ENCODE measurements around the gene KRT85. TPM values are rescaled to one million over a fixed set of nuclear protein-coding genes. Genes with fewer than 3 reads are reported as not detected.

KRT85 gene
- total RNA-seq, 1 experiment from 2014 or later, result not detected

GRCh38 chr12:52313926-52314325, 53.4 kb downstream of the KRT85 start:
- Histone ChIP-seq H3K9me3 (ENCODE audit: insufficient read depth, low read depth) (no peaks in the 10 kb centered on the region), H3K9me2 (ENCODE audit: insufficient read depth) (no peaks in the 10 kb centered on the region), H3K36me3 (ENCODE audit: low read depth) (no peaks in the 10 kb centered on the region), H4K20me1 (ENCODE audit: insufficient read depth) (no peaks in the 10 kb centered on the region), H3F3A (ENCODE audit: insufficient read depth, low read depth) (no peaks in the 10 kb centered on the region; the same call in 1 of the 2 replicates), H2AFZ (no peak overlapping the region), H3K79me2 (ENCODE audit: low read depth) (no peaks in the 10 kb centered on the region), H3K4me2 (no peak overlapping the region), H3K27me3 (ENCODE audit: insufficient read depth, low read depth) (no peaks in the 10 kb centered on the region), H3K4me1 (replicated peaks; ENCODE audit: insufficient read depth) (peaks cover 7% of the 10 kb centered on the region), H3K4me3 (no peak overlapping the region), H3K27ac (no peak overlapping the region)
- no peak for DNase-seq
- no TSS peak for BruUV-seq (replicated peaks)
- intact Hi-C loops (cut with micrococcal nuclease; ENCODE audit: unreplicated experiment), result no loop called here
- ChIA-PET POLR2A (ENCODE audit: unreplicated experiment) (no interaction called here), CTCF (no interaction called here)
- no peak for TF ChIP-seq EZH2 (IDR thresholded peaks at IDR 0.05; ENCODE audit: low read depth)
- TF ChIP-seq CTCF (conservative IDR thresholded peaks at IDR 0.05), result no peak

- H4K20me1 ChIP-seq (ENCODE audit: insufficient read depth), result no peaks in the 10 kb centered on the region
- H3K27ac ChIP-seq, result no peak overlapping the region
- no peaks in the 10 kb centered on the region for H3K9me3 ChIP-seq (ENCODE audit: insufficient read depth, low read depth)
- no peaks in the 10 kb centered on the region for H3K36me3 ChIP-seq (ENCODE audit: low read depth)
- no peaks in the 10 kb centered on the region; the same call in 1 of the 2 replicates for H3F3A ChIP-seq (ENCODE audit: insufficient read depth, low read depth)
- H2AFZ ChIP-seq, result no peak overlapping the region
- intact Hi-C loops (cut with micrococcal nuclease; ENCODE audit: unreplicated experiment), result no loop called here
- DNase-seq, result no peak
- no TSS peak for BruUV-seq (replicated peaks)
- POLR2A ChIA-PET (ENCODE audit: unreplicated experiment), result no interaction called here
- H3K4me1 ChIP-seq (replicated peaks; ENCODE audit: insufficient read depth), result peaks cover 11% of the 10 kb centered on the region
- H3K9me2 ChIP-seq (ENCODE audit: insufficient read depth), result no peaks in the 10 kb centered on the region
- no peak for TF ChIP-seq CTCF (conservative IDR thresholded peaks at IDR 0.05)
- TF ChIP-seq EZH2 (IDR thresholded peaks at IDR 0.05; ENCODE audit: low read depth), result no peak
- no peak overlapping the region for H3K4me2 ChIP-seq
- no peaks in the 10 kb centered on the region for H3K27me3 ChIP-seq (ENCODE audit: insufficient read depth, low read depth)
- CTCF ChIA-PET, result no interaction called here
- H3K4me3 ChIP-seq, result no peak overlapping the region
- H3K79me2 ChIP-seq (ENCODE audit: low read depth), result no peaks in the 10 kb centered on the region
Observed at GRCh38 chr12:52313461-52313860, 53.8 kb downstream of the KRT85 start.

GRCh38 chr12:52312086-52312485, 55.2 kb downstream of the KRT85 start:
- H3K4me3 ChIP-seq, result no peak overlapping the region
- CTCF ChIA-PET, result interaction anchor here (0.7 to 1.9 kb wide), 2 partner anchors 33 to 114 kb away, joined by 4 to 6 read pairs; no protein-coding TSS in a partner anchor
- H4K20me1 ChIP-seq (ENCODE audit: insufficient read depth), result no peaks in the 10 kb centered on the region
- no peak overlapping the region for H3K4me2 ChIP-seq
- POLR2A ChIA-PET (ENCODE audit: unreplicated experiment), result interaction anchor here (0.7 kb wide), 1 partner anchor 74 kb away, joined by 6 read pairs; no protein-coding TSS in a partner anchor
- intact Hi-C loops (cut with micrococcal nuclease; ENCODE audit: unreplicated experiment), result no loop called here
- no peaks in the 10 kb centered on the region; the same call in 1 of the 2 replicates for H3F3A ChIP-seq (ENCODE audit: insufficient read depth, low read depth)
- no peak for DNase-seq
- H3K27me3 ChIP-seq (ENCODE audit: insufficient read depth, low read depth), result no peaks in the 10 kb centered on the region
- H3K36me3 ChIP-seq (ENCODE audit: low read depth), result no peaks in the 10 kb centered on the region
- no peaks in the 10 kb centered on the region for H3K79me2 ChIP-seq (ENCODE audit: low read depth)
- TF ChIP-seq EZH2 (IDR thresholded peaks at IDR 0.05; ENCODE audit: low read depth), result no peak
- TF ChIP-seq CTCF (conservative IDR thresholded peaks at IDR 0.05), result no peak
- no peak overlapping the region for H3K27ac ChIP-seq
- BruUV-seq (replicated peaks), result no TSS peak
- peaks cover 19% of the 10 kb centered on the region for H3K4me1 ChIP-seq (replicated peaks; ENCODE audit: insufficient read depth)
- H2AFZ ChIP-seq, result no peak overlapping the region
- H3K9me2 ChIP-seq (ENCODE audit: insufficient read depth), result no peaks in the 10 kb centered on the region
- no peaks in the 10 kb centered on the region for H3K9me3 ChIP-seq (ENCODE audit: insufficient read depth, low read depth)

Measured in PC-9 (cell line).